ENCODE measurements around the gene TTC28. TPM values are rescaled to one million over a fixed set of nuclear protein-coding genes. Genes with fewer than 3 reads are reported as not detected.

The TTC28 gene
- total RNA-seq, 1 donor from 2014 or later, result 46.2 TPM

GRCh38 chr22:28609921-28610320, 69.7 kb downstream of the TTC28 start:
- TF ChIP-seq EZH2 (IDR thresholded peaks at IDR 0.05) (no peak), EZH2phosphoT487 (IDR thresholded peaks at IDR 0.05) (no peak), CTCF (IDR thresholded peaks at IDR 0.05) (no peak)
- Mint-ChIP-seq H3K9me3 (peaks cover 40% of the 10 kb centered on the region), H3K4me3 (no peak overlapping the region), H3K27ac (peak overlapping the region; percentile 40), H3K4me1 (peaks cover 30% of the 10 kb centered on the region), H3K36me3 (peaks cover 44% of the 10 kb centered on the region), H3K27me3 (ENCODE audit: insufficient read depth, low read depth) (peaks cover 2% of the 10 kb centered on the region)
- Histone ChIP-seq H3K27me3 (no peaks in the 10 kb centered on the region), H3K9ac (no peak overlapping the region), H3K36me3 (no peaks in the 10 kb centered on the region), H3K79me2 (ENCODE audit: low read depth) (peaks cover 70% of the 10 kb centered on the region), H3K9me3 (ENCODE audit: low read depth) (no peaks in the 10 kb centered on the region), H3K4me2 (no peak overlapping the region), H3F3A (ENCODE audit: low read depth) (no peaks in the 10 kb centered on the region), H3K4me1 (peaks cover 7% of the 10 kb centered on the region), H3K27ac (no peak overlapping the region), H3K4me3 (no peak overlapping the region), H4K20me1 (ENCODE audit: low read depth) (peaks cover 11% of the 10 kb centered on the region), H2AFZ (replicated peaks) (no peak overlapping the region)
- no peak for DNase-seq (ENCODE audit: low spot score)

GRCh38 chr22:28608546-28608945, 71.1 kb downstream of the TTC28 start:
- Histone ChIP-seq H3K4me2 (no peak overlapping the region), H4K20me1 (ENCODE audit: low read depth) (peaks cover 11% of the 10 kb centered on the region), H3K4me3 (no peak overlapping the region), H3K79me2 (ENCODE audit: low read depth) (peaks cover 56% of the 10 kb centered on the region), H3K27ac (no peak overlapping the region), H3K27me3 (no peaks in the 10 kb centered on the region), H3K9ac (no peak overlapping the region), H3K36me3 (no peaks in the 10 kb centered on the region), H3K9me3 (ENCODE audit: low read depth) (no peaks in the 10 kb centered on the region), H2AFZ (replicated peaks) (no peak overlapping the region), H3F3A (ENCODE audit: low read depth) (no peaks in the 10 kb centered on the region), H3K4me1 (peaks cover 7% of the 10 kb centered on the region)
- Mint-ChIP-seq H3K27me3 (ENCODE audit: insufficient read depth, low read depth) (peaks cover 2% of the 10 kb centered on the region), H3K4me3 (no peak overlapping the region), H3K27ac (no peak overlapping the region), H3K36me3 (peaks cover 31% of the 10 kb centered on the region), H3K9me3 (peaks cover 27% of the 10 kb centered on the region), H3K4me1 (peaks cover 37% of the 10 kb centered on the region)
- DNase-seq (ENCODE audit: low spot score), result no peak
- no peak for TF ChIP-seq CTCF (IDR thresholded peaks at IDR 0.05)
- no peak for TF ChIP-seq EZH2phosphoT487 (IDR thresholded peaks at IDR 0.05)
- no peak for TF ChIP-seq EZH2 (IDR thresholded peaks at IDR 0.05)

GRCh38 chr22:28607795-28608194, 71.8 kb downstream of the TTC28 start:
- no peaks in the 10 kb centered on the region for H3K9me3 ChIP-seq (ENCODE audit: low read depth)
- H2AFZ ChIP-seq (replicated peaks), result no peak overlapping the region
- H3K27me3 ChIP-seq, result no peaks in the 10 kb centered on the region
- no peak overlapping the region for H3K27ac ChIP-seq
- H3F3A ChIP-seq (ENCODE audit: low read depth), result no peaks in the 10 kb centered on the region
- no peak for TF ChIP-seq EZH2 (IDR thresholded peaks at IDR 0.05)
- TF ChIP-seq CTCF (IDR thresholded peaks at IDR 0.05), result no peak
- TF ChIP-seq EZH2phosphoT487 (IDR thresholded peaks at IDR 0.05), result no peak
- Mint-ChIP-seq H3K27ac (no peak overlapping the region), H3K4me1 (peaks cover 37% of the 10 kb centered on the region), H3K4me3 (no peak overlapping the region), H3K36me3 (peaks cover 24% of the 10 kb centered on the region), H3K9me3 (peaks cover 19% of the 10 kb centered on the region), H3K27me3 (ENCODE audit: insufficient read depth, low read depth) (peaks cover 2% of the 10 kb centered on the region)
- no peak overlapping the region for H3K4me3 ChIP-seq
- H3K4me2 ChIP-seq, result no peak overlapping the region
- H3K79me2 ChIP-seq (ENCODE audit: low read depth), result peaks cover 49% of the 10 kb centered on the region
- no peaks in the 10 kb centered on the region for H3K36me3 ChIP-seq
- H3K4me1 ChIP-seq, result peaks cover 7% of the 10 kb centered on the region
- DNase-seq (ENCODE audit: low spot score), result no peak
- peaks cover 11% of the 10 kb centered on the region for H4K20me1 ChIP-seq (ENCODE audit: low read depth)
- no peak overlapping the region for H3K9ac ChIP-seq
